ENCODE results near the gene TRDN.

DNA sequence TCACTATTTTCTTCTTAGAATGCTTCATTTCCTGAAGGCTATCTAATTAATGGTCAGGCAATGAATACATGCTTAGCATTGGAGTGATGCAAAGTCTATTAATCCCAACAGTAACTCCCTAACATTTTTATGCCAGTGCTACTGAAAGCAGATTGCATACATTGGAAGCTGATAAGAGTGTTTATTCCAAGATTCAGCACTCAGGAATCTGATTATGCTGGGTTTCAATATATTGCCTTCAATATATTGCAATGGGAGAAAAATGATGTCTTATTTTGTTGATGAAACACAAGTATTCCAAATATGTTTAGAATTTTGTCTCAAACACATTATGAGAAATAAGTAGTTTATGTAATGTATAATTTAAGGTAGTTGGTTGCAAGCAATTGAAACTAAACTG, 26.7 kb upstream of the TRDN start:
- TF ChIP-seq, protein P1, sequence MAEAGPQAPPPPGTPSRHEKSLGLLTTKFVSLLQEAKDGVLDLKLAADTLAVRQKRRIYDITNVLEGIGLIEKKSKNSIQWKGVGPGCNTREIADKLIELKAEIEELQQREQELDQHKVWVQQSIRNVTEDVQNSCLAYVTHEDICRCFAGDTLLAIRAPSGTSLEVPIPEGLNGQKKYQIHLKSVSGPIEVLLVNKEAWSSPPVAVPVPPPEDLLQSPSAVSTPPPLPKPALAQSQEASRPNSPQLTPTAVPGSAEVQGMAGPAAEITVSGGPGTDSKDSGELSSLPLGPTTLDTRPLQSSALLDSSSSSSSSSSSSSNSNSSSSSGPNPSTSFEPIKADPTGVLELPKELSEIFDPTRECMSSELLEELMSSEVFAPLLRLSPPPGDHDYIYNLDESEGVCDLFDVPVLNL (CRISPR knock-in tag; IDR thresholded peaks at IDR 0.05; ENCODE audit: borderline replicate concordance, low read depth) = no peak
- TF ChIP-seq, protein P2, sequence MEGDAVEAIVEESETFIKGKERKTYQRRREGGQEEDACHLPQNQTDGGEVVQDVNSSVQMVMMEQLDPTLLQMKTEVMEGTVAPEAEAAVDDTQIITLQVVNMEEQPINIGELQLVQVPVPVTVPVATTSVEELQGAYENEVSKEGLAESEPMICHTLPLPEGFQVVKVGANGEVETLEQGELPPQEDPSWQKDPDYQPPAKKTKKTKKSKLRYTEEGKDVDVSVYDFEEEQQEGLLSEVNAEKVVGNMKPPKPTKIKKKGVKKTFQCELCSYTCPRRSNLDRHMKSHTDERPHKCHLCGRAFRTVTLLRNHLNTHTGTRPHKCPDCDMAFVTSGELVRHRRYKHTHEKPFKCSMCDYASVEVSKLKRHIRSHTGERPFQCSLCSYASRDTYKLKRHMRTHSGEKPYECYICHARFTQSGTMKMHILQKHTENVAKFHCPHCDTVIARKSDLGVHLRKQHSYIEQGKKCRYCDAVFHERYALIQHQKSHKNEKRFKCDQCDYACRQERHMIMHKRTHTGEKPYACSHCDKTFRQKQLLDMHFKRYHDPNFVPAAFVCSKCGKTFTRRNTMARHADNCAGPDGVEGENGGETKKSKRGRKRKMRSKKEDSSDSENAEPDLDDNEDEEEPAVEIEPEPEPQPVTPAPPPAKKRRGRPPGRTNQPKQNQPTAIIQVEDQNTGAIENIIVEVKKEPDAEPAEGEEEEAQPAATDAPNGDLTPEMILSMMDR (IDR thresholded peaks at IDR 0.05) = no peak
- TF ChIP-seq ATF1 (CRISPR knock-in tag; IDR thresholded peaks at IDR 0.05) = no peak
- no peak for TF ChIP-seq ETV6 (CRISPR knock-in tag; IDR thresholded peaks at IDR 0.05)
- TF ChIP-seq, protein P3, sequence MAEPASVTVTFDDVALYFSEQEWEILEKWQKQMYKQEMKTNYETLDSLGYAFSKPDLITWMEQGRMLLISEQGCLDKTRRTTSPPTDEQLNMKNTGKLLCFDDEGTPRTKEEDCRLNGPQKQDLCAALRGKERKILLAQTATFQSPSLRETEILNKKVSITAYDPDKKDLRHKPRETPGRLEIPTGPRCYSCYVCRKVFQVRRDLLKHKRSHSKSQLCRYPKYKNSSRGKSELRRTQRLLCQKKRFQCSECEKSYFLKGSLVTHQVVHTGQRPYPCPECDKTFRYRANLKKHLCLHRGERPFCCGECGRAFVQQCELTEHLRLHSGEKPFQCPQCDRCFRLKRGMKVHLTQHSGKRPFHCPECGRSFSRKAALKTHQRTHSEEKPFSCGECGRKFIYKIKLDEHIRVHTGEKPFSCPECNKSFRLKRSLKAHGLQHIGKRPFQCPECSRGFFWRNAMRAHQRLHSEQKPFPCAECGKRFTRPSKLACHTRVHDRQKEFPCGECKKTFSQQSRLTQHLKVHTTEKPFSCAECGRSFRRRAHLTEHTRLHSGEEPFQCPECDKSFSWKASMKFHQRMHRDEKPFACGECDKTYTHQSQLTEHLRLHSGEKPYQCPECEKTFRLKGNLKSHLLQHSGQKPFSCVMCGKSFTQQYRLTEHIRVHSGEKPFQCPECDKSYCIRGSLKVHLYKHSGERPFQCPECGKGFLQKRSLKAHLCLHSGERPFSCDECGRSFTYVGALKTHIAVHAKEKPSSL (CRISPR knock-in tag; conservative IDR thresholded peaks at IDR 0.05) = no peak
